GM12873 (cell line): ENCODE data around the gene OR10G7.

Experiments
- TF ChIP-seq, protein P1 (sequence below): IDR thresholded peaks from 2 replicates; pipeline ENCODE4 v1.5.1; 2012; ENCODE audit warnings: low read depth, mild to moderate bottlenecking, moderate library complexity, low read length, control low read depth; ENCODE audit not compliant: insufficient read depth; ENCODE audit errors: missing control alignments

Gene OR10G7

DNA sequence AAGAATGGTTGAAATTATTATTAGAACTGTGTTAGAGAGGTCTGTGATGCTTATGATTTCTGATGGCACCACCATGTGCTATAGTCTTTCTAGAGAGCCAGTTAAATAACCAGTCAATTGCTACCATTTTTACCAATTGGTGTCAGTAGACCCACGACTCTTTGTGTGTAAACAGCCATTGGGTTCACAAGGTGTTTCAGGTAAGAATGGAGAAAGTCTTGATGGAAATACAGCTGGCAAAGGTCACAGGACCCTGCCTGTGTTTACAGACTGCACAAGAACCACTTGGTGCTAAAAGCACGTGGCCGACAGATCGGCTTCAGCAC is 30.5 kb upstream of the OR10G7 start:
- TF ChIP-seq, protein P1, sequence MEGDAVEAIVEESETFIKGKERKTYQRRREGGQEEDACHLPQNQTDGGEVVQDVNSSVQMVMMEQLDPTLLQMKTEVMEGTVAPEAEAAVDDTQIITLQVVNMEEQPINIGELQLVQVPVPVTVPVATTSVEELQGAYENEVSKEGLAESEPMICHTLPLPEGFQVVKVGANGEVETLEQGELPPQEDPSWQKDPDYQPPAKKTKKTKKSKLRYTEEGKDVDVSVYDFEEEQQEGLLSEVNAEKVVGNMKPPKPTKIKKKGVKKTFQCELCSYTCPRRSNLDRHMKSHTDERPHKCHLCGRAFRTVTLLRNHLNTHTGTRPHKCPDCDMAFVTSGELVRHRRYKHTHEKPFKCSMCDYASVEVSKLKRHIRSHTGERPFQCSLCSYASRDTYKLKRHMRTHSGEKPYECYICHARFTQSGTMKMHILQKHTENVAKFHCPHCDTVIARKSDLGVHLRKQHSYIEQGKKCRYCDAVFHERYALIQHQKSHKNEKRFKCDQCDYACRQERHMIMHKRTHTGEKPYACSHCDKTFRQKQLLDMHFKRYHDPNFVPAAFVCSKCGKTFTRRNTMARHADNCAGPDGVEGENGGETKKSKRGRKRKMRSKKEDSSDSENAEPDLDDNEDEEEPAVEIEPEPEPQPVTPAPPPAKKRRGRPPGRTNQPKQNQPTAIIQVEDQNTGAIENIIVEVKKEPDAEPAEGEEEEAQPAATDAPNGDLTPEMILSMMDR: no peak

DNA sequence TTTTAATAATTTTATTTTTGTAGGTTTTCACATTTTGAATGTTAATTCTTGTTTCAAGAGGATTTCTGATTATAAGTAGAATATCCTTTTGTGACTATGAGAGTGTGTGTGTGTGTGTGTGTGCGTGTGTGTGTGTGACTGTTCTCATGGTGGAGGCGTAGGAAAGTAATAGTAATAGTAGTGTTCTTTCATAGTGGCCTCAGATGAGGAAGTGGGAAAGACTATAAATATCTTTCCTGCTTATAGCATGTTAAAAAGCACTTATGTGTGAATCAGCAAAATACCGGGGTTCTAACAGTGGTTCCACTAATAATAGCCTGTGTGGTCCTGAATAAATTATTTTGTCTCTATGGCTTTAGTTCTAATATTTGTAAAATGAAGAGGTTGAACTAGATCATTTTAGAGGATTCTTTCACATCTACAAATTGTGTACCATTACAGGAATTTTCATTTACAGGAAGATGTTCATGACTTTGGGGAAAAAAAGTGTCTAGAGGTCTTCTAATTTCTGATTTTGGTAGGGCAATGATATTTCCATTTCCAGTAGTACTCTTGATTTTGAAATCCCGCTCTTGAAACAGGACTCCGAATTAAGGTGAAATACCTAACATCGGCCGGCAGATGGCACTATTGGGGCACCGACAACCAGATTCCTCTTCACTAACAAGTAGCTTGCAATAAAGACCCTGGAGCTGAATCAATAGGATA is 29.9 kb upstream of the OR10G7 start:
- TF ChIP-seq, protein P1: peak; percentile 67

DNA sequence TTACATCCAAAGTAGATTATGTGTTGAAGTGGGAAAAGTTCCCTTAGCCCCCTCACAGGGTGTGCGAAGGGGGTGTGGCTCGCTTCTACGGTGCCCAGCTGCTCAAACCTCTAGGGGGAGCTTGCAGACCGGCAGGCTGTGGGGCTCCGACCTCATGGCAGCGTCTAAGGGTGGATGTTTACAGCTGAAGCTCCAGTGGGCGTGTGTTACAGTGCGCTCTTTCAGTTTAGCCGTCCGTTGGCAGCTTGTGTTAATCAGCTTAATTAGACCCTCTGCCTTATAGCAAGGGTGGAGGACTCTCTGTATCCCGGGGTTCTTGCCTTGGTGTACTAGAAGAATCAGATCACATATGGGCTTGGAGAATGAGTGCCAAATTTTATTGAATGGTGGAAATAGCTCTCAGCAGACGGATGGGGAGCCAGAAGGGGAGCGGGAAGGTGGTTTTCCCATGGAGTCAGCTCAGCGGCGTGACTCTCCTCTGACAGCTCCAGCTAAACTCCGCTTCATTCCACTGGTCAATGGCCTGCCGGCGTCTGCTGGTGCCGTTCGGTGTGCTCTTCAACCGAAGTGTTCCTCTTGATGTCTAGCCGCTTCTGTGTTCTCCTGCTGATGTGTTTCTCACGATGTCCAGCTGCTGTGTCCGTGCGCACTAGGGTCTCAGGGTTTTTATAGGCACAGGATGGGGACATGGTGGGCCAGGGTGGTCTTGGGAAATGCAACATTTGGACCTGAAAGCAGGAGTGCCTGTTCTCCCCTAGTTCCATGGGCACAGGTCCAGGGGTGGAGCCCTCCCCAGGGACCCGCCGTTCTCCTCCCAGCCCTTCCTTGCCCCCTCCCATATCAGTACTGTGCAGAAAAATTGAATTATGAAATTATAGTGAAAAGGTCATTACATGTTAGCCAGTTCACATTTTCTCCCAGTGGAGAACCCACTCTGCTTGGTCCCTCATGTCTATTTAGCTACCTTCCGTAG is 28.6 kb upstream of the OR10G7 start:
- TF ChIP-seq, protein P1: peak; percentile 73

DNA sequence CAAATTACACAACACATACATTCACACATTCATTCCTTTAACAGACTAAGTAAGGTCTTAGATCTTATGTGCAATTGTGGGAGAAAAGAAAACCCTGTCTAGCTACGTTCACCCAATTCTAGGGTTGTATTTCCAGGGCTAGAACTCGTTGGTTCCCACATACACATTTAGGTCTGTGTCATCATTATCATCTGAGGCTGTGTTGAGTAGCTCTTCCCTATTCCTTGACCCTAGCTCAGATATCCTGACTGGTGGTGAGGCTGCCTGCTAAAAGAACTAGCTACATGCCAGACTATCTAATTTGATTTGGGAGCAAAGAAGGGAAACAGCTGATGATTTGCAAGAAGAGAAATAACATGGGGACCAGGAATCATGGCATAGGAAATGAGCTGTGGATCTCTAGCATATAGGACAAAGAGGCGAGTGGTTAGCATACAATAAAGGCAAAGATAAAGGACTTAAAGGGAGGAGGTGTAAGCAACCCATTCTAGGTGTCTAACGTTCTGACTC is 27.5 kb upstream of the OR10G7 start:
- TF ChIP-seq, protein P1: no peak

DNA sequence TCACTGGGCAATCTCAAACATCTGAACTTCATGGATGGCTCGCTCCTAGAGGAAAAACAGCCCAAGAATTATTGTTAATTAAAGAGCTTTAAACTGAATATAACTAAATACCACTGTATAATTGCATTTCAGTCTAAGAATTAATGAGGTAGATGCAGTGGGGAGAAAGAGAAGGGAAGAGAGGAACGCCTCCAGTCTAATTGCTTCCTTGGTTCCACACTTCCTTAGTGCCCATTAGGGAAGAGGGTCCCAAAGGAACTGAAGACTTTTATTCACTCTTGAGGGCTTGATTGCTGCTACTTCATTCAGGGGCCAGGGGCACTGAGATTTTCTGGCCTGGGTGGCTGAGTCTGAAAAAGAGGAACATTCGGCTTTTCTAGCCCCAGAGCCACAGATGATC is 11.8 kb upstream of the OR10G7 start:
- TF ChIP-seq, protein P1: no peak

DNA sequence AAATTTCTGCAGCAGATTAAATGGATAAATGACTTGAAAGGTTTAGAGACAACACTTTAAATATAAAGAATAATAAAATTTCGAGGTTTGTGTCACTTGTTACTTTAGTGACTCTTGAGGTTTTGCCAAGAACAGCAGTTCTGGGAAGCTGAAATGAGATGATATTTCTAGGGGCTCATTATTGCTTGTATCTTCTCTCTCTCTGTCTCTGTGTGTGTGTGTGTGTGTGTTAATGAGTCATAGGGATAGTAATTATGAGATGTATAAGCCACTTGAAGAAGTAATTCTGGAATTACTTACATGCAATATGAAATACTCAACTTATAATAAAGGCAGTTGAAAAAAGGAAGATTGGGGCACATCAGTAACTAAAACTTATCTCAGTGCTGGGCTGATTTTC is 9.6 kb upstream of the OR10G7 start:
- TF ChIP-seq, protein P1: no peak

DNA sequence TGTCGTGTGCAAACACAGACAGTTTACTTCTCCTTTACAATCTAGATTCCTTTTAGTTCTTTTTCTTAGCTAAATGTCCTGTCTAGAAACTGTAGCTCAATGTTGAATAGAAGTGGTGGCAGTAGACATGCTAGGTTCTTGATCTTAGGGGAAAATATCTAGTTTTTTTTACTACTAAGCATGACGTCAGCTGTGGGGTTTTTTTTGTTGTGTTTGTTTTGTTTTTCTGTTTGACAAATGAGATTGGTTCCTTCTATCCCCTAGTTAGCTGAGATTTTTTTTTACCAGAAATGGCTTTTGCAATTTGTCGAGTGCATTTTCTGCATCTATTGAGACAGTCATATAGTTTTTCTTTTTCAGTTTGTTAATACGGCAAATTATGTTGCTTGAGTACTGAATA is 2.3 kb upstream of the OR10G7 start:
- TF ChIP-seq, protein P1: no peak
